Frontal cortex (tissue), 4 donors: ENCODE data around the gene CPNE6. TPM values are rescaled to one million over a fixed set of nuclear protein-coding genes. Genes with fewer than 3 reads are reported as not detected.

Experiments used
- DNase-seq, 2 donors: peaks; one replicate each; pipeline ENCODE4 v3.0.0; 2012; ENCODE audit warnings: low spot score in 2 of 2
- FAIRE-seq: peaks from 2 replicates; lab custom pipeline; 2012; peaks lifted over from hg19 to GRCh38; lab: Jason Lieb, UNC
- total RNA-seq: library from RNA; depleted of rRNA; stranded (reverse); fragments of >200 nt; gene quantifications from one replicate; pipeline ENCODE4 v1.2.3, GENCODE V29; 2014
- donor health status: control.
- donor health status: control.
- donor health status: control.

CPNE6 gene
- total RNA-seq, 1 donor from 2014 or later = 35.5 TPM

GRCh38 chr14:24053548-24054323, 17.6 kb upstream of the CPNE6 start:
- FAIRE-seq (no peak), DNase-seq (no peak)

- FAIRE-seq = no peak
- DNase-seq = no peak
Measured at GRCh38 chr14:24054324-24054641, 17.1 kb upstream of the CPNE6 start.

- FAIRE-seq (no peak), DNase-seq (no peak)
Measured at GRCh38 chr14:24054646-24055045, 16.7 kb upstream of the CPNE6 start.

GRCh38 chr14:24055971-24056799, 15.2 kb upstream of the CPNE6 start:
- no peak for DNase-seq
- FAIRE-seq = no peak

GRCh38 chr14:24056800-24057184, 14.6 kb upstream of the CPNE6 start:
- FAIRE-seq (no peak), DNase-seq (no peak)

GRCh38 chr14:24057271-24057670, 14.1 kb upstream of the CPNE6 start:
- no peak for FAIRE-seq

GRCh38 chr14:24057867-24058259, 13.5 kb upstream of the CPNE6 start:
- DNase-seq (no peak), FAIRE-seq (no peak)

More at GRCh38 chr14:24057271-24057670, 14.1 kb upstream of the CPNE6 start:
- no peak for DNase-seq

GRCh38 chr14:24058260-24058950, 13.0 kb upstream of the CPNE6 start:
- DNase-seq (peak; percentile 82 to 91), FAIRE-seq (no peak)

- FAIRE-seq (no peak), DNase-seq (no peak)
Measured at GRCh38 chr14:24058951-24059475, 12.3 kb upstream of the CPNE6 start.

- FAIRE-seq = no peak
- no peak for DNase-seq
Measured at GRCh38 chr14:24059841-24060388, 11.4 kb upstream of the CPNE6 start.

GRCh38 chr14:24060443-24060842, 10.9 kb upstream of the CPNE6 start:
- no peak for FAIRE-seq
- DNase-seq = no peak

GRCh38 chr14:24060984-24061913, 10.1 kb upstream of the CPNE6 start:
- no peak for DNase-seq
- FAIRE-seq = no peak

- no peak for FAIRE-seq
- no peak for DNase-seq
Measured at GRCh38 chr14:24062216-24062980, 9.0 kb upstream of the CPNE6 start.

- no peak for FAIRE-seq
- DNase-seq = no peak
Measured at GRCh38 chr14:24063263-24063836, 8.0 kb upstream of the CPNE6 start.

- FAIRE-seq (no peak), DNase-seq (no peak)
Measured at GRCh38 chr14:24064091-24064795, 7.1 kb upstream of the CPNE6 start.

- FAIRE-seq (no peak), DNase-seq (no peak)
Measured at GRCh38 chr14:24064856-24065255, 6.5 kb upstream of the CPNE6 start.

- FAIRE-seq (no peak), DNase-seq (no peak)
Measured at GRCh38 chr14:24065408-24065807, 6.0 kb upstream of the CPNE6 start.
